Hepatocyte (in vitro differentiated cells): Measurements from ENCODE around the gene FOXQ1. TPM values are rescaled to one million over a fixed set of nuclear protein-coding genes. Genes with fewer than 3 reads are reported as not detected.

Experiments used
- DNase-seq: peaks from one replicate; pipeline ENCODE4 v3.0.0-alpha.2; 2016; ENCODE audit warnings: low spot score
- H2AFZ ChIP-seq: fragments of 200-600 bp; sonication (generic); 2 replicates; pipeline ENCODE4 v1.6.0; 2016; ENCODE audit warnings: antibody characterized with exemption, mild to moderate bottlenecking
- H3K27ac ChIP-seq: fragments of 200-600 bp; sonication (generic); 2 replicates; pipeline ENCODE4 v1.5.1; 2016; ENCODE audit warnings: mild to moderate bottlenecking
- H3K27me3 ChIP-seq: fragments of 200-600 bp; sonication (generic); 2 replicates; pipeline ENCODE4 v1.6.1; 2016
- H3K36me3 ChIP-seq: fragments of 200-600 bp; sonication (generic); replicated peaks from 2 replicates; pipeline ENCODE4 v1.5.1; 2016; ENCODE audit warnings: low read depth; ENCODE audit not compliant: insufficient read depth
- H3K4me1 ChIP-seq: fragments of 200-600 bp; sonication (generic); 2 replicates; pipeline ENCODE4 v1.5.1; 2016; ENCODE audit warnings: mild to moderate bottlenecking, moderate library complexity; ENCODE audit not compliant: insufficient read depth
- H3K4me2 ChIP-seq: fragments of 200-600 bp; sonication (generic); 2 replicates; pipeline ENCODE4 v1.6.0; 2016
- H3K4me3 ChIP-seq: fragments of 200-600 bp; sonication (generic); 2 replicates; pipeline ENCODE4 v1.5.1; 2016; ENCODE audit warnings: mild to moderate bottlenecking
- H3K79me2 ChIP-seq: fragments of 200-600 bp; sonication (generic); 2 replicates; pipeline ENCODE4 v1.6.0; 2017; ENCODE audit warnings: mild to moderate bottlenecking
- H3K9me2 ChIP-seq: fragments of 200-600 bp; sonication (generic); replicated peaks from 2 replicates; pipeline ENCODE4 v1.6.0; 2017; ENCODE audit warnings: mild to moderate bottlenecking; ENCODE audit not compliant: insufficient read depth
- H3K9me3 ChIP-seq: fragments of 200-600 bp; sonication (generic); 2 replicates; pipeline ENCODE4 v1.5.1; 2016; ENCODE audit warnings: low read depth, mild to moderate bottlenecking
- H4K20me1 ChIP-seq: fragments of 200-600 bp; sonication (generic); 2 replicates; pipeline ENCODE4 v1.6.0; 2016; ENCODE audit warnings: mild to moderate bottlenecking; ENCODE audit not compliant: insufficient read depth, poor library complexity, severe bottlenecking
- EZH2 ChIP-seq: fragments of 200-600 bp; sonication (generic); IDR thresholded peaks from 2 replicates; pipeline ENCODE4 v1.6.1; 2016; ENCODE audit warnings: antibody characterized with exemption, mild to moderate bottlenecking, borderline replicate concordance
- EZH2phosphoT487 ChIP-seq: fragments of 200-600 bp; sonication (generic); IDR thresholded peaks from one replicate; pipeline ENCODE4 v1.6.1; 2018; ENCODE audit warnings: antibody characterized with exemption, mild to moderate bottlenecking, low read depth, moderate library complexity; ENCODE audit not compliant: unreplicated experiment, severe bottlenecking
- WGBS: methylation state at CpG from one replicate; pipeline ENCODE4 v1.1.6; 2016; ENCODE audit warnings: low lambda C conversion rate; ENCODE audit errors: missing lambda C conversion rate; 5-methylcytosine and 5-hydroxymethylcytosine counted together
- polyA plus RNA-seq: library from polyadenylated mRNA; unstranded; fragments of >200 nt; fragmentation: Nextera tagmentation; extraction: Ambion mirVana; gene quantifications from 2 replicates; pipeline ENCODE4 v1.2.1, GENCODE V29; 2016
- total RNA-seq: library from RNA; depleted of rRNA; stranded (reverse); fragments of >200 nt; gene quantifications from 2 replicates; pipeline ENCODE4 v1.2.3, GENCODE V29; 2014
- TF ChIP-seq, protein P1 (sequence below): fragments of 200-600 bp; sonication (generic); IDR thresholded peaks from 2 replicates; pipeline ENCODE4 v1.5.1; 2016; ENCODE audit warnings: antibody characterized with exemption, mild to moderate bottlenecking; ENCODE audit not compliant: poor library complexity

FOXQ1 gene
- total and polyA plus RNA-seq, 2 experiments from 2014 or later = 12.8 to 25.9 TPM

DNA sequence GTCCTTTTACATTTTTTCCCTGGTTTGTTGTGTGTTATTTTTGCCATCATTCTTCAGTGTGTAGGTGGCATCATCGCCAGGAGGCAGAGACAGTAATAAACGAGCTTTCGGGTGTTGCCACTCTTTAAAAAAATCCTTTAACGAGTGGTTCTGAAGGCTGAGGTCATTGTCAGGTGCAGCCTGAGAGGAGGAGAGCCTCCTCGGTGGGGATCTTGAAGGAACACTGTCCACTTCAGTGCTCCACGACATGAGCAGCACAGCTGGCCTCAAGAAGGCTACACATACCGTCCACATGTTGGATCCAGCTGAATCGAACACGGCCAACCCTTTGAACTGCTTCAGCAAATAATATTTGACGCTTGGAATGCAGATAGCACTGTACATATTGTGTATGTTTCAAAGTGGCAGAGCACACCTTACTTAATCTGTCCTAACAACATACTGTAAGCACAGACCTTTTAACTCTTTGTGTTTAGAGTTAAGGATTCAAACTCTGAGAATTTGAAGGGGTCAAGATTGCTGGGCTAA is 48.0 kb upstream of the FOXQ1 start:
- 57% methylated on average over 10 of the region's 10 CpGs for WGBS
- Histone ChIP-seq H3K4me3 (no peak overlapping the region), H3K4me2 (peak overlapping the region; percentile 21)

DNA sequence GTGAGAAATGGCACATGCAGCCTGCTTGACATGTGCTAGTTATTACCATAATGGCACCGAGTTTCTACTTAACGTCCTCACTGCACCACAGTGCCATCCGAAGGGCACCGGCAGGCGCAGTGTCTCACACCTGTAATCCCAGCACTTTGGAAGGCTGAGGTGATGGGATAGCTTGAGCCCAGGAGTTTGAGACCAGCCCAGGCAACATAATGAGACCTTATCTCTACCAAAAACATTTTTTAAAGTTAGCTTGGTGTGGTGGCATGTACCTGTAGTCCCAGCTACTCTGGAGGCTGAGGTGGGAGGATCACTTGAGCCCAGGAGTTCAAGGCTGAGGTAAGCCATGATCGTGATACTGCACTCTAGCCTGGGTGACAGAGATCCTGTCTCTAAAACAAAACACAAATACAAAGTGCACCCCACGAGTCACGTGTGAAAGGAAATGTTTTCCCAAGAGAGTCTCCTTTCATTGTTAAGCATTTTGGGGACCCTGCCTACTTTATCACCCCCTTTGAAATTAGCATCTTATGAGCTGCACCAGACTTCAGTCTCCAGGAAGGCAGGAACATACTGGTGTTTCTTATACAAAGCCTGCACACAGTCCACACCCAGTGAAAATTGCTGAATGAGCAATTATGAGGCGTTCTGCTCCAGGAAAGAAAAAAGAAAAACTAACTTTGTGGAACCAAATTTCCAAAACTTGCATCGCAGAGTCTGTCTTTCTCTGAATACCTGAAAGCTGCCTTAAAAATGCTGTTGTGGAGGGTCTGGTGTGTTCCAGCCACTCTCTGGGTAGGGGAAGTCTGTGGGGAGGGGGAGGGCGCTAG is 47.1 kb upstream of the FOXQ1 start:
- H2AFZ ChIP-seq = no peak overlapping the region
- no peaks in the 10 kb centered on the region for H3K9me3 ChIP-seq
- no peak overlapping the region for H3K4me3 ChIP-seq
- no peaks in the 10 kb centered on the region for H3K27me3 ChIP-seq
- DNase-seq = no peak
- no peaks in the 10 kb centered on the region for H3K79me2 ChIP-seq
- H3K27ac ChIP-seq = peak overlapping the region; percentile 77
- WGBS = 89% methylated on average over 11 of the region's 11 CpGs
- peaks cover 17% of the 10 kb centered on the region for H3K4me1 ChIP-seq
- no peaks in the 10 kb centered on the region for H4K20me1 ChIP-seq
- H3K36me3 ChIP-seq = no peaks in the 10 kb centered on the region
- TF ChIP-seq, protein P1, sequence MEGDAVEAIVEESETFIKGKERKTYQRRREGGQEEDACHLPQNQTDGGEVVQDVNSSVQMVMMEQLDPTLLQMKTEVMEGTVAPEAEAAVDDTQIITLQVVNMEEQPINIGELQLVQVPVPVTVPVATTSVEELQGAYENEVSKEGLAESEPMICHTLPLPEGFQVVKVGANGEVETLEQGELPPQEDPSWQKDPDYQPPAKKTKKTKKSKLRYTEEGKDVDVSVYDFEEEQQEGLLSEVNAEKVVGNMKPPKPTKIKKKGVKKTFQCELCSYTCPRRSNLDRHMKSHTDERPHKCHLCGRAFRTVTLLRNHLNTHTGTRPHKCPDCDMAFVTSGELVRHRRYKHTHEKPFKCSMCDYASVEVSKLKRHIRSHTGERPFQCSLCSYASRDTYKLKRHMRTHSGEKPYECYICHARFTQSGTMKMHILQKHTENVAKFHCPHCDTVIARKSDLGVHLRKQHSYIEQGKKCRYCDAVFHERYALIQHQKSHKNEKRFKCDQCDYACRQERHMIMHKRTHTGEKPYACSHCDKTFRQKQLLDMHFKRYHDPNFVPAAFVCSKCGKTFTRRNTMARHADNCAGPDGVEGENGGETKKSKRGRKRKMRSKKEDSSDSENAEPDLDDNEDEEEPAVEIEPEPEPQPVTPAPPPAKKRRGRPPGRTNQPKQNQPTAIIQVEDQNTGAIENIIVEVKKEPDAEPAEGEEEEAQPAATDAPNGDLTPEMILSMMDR = no peak
- no peak for TF ChIP-seq EZH2phosphoT487
- TF ChIP-seq EZH2 = no peak
- H3K9me2 ChIP-seq = no peaks in the 10 kb centered on the region
- H3K4me2 ChIP-seq = peak overlapping the region; percentile 21

More for the DNA sequence above, 48.0 kb upstream of the FOXQ1 start:
- no peaks in the 10 kb centered on the region for H3K9me2 ChIP-seq
- TF ChIP-seq EZH2 (no peak), EZH2phosphoT487 (no peak)
- H3K27me3 ChIP-seq = no peaks in the 10 kb centered on the region
- no peaks in the 10 kb centered on the region for H4K20me1 ChIP-seq
- H3K4me1 ChIP-seq = peaks cover 17% of the 10 kb centered on the region
- no peaks in the 10 kb centered on the region for H3K79me2 ChIP-seq
- no peaks in the 10 kb centered on the region for H3K9me3 ChIP-seq
- no peaks in the 10 kb centered on the region for H3K36me3 ChIP-seq
- no peak overlapping the region for H2AFZ ChIP-seq
- H3K27ac ChIP-seq = peak overlapping the region; percentile 77
- DNase-seq = peak; percentile 23

DNA sequence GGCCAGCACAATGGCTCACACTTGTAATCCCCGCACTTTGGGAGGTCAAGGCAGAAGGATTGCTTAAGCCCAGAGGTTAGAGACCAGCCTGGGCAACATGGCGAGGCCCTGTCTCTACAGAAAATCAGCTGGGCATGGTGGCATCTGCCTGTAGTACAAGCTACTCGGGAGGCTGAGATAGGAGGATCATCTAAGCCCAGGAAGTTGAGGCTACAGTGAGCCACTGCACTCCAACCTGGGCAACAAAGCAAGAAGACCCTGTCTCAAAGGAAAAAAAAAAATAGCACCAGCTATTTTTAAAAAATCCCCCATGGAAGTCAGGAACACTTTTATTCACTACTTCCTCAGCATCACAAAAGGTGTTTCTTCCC is 45.2 kb upstream of the FOXQ1 start:
- H3K27me3 ChIP-seq = no peaks in the 10 kb centered on the region
- 95% methylated on average over 3 of the region's 3 CpGs for WGBS
- no peak overlapping the region for H3K4me3 ChIP-seq
- no peak overlapping the region for H2AFZ ChIP-seq
- peaks cover 17% of the 10 kb centered on the region for H3K4me1 ChIP-seq
- no peaks in the 10 kb centered on the region for H3K79me2 ChIP-seq
- TF ChIP-seq EZH2phosphoT487 (no peak), EZH2 (no peak)
- TF ChIP-seq, protein P1 = no peak
- H3K36me3 ChIP-seq = no peaks in the 10 kb centered on the region
- H3K4me2 ChIP-seq = no peak overlapping the region
- H3K27ac ChIP-seq = peak overlapping the region; percentile 81
- no peaks in the 10 kb centered on the region for H4K20me1 ChIP-seq
- DNase-seq = no peak
- no peaks in the 10 kb centered on the region for H3K9me2 ChIP-seq
- no peaks in the 10 kb centered on the region for H3K9me3 ChIP-seq

DNA sequence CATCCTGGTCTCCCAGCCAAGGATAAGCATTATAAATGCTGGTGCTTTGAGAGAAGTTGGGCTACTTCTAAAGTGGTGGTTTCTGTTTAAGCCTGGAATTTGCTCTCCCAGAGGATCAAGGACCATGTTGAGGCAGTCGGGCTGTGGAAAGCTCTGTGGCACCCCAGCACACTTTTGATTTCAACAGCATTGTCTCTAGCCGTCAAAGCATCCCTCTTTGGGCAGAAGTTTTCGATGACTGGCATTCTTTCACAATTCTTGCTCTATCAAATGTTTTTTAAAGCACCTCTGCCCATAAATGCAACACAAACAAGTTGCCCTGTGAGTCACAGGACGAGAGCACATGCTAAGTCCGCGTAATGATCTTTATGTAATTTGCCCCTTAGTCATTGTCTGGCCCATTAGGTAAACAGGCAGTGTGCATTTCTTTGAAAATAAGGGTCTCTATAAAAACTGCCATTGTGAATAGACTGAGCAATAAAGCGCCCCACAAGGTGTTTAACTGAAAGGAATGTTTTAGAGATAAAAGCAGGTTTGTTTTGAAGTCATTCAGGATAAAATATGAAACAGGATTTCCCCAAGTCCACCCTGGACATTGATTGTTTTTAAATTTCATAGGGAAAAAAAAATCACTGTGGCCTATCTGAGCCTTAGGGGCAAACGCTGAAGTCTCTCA is 44.7 kb upstream of the FOXQ1 start:
- Histone ChIP-seq H3K4me3 (no peak overlapping the region), H3K4me1 (peaks cover 17% of the 10 kb centered on the region), H3K27ac (peak overlapping the region; percentile 81), H3K9me3 (no peaks in the 10 kb centered on the region), H3K4me2 (no peak overlapping the region), H2AFZ (no peak overlapping the region), H3K9me2 (no peaks in the 10 kb centered on the region), H3K27me3 (no peaks in the 10 kb centered on the region), H4K20me1 (no peaks in the 10 kb centered on the region), H3K36me3 (no peaks in the 10 kb centered on the region), H3K79me2 (no peaks in the 10 kb centered on the region)
- TF ChIP-seq, protein P1 = no peak
- no peak for TF ChIP-seq EZH2
- TF ChIP-seq EZH2phosphoT487 = no peak
- DNase-seq = peak; percentile 57
- 58% methylated on average over 8 of the region's 8 CpGs for WGBS
